A549 (cell line): ENCODE measurements around the gene OR7C1. TPM values are rescaled to one million over a fixed set of nuclear protein-coding genes. Genes with fewer than 3 reads are reported as not detected.

ENCODE experiments used
- ATAC-seq, 2 experiments: fragments of 200-7000 bp in 1 of 2; fragments of >200 bp in 1 of 2; cut with Nextera tagmentation in 1 of 2; cut with Tn5 transposase in 1 of 2; 3 replicates each; pipeline versions ENCODE4 v1.8.0 to v1.9.1; 2018 to 2020; ENCODE audit warnings: mild to moderate bottlenecking in 1 of 2, moderate library complexity in 1 of 2
- CTCF ChIA-PET: fragments of 300-600 bp; sonication (Branson Sonifier 250); formaldehyde crosslinking; extraction: SDS; loops from one replicate; lab custom pipeline; 2021; ENCODE audit warnings: antibody characterized with exemption, inconsistent platforms; lab: Yijun Ruan, JAX
- POLR2A ChIA-PET: fragments of 350-600 bp; formaldehyde crosslinking; extraction: SDS; loops from one replicate; lab custom pipeline; 2021; ENCODE audit warnings: antibody characterized with exemption, inconsistent platforms; lab: Yijun Ruan, JAX
- DNase-seq, 2 experiments: peaks; one replicate each; pipeline versions ENCODE4 v3.0.0 to v3.0.0-alpha.2; 2011 to 2016; ENCODE audit warnings: low read depth in 1 of 2, low spot score in 1 of 2
- FAIRE-seq: peaks from 2 replicates; lab custom pipeline; 2011; peaks lifted over from hg19 to GRCh38; lab: Jason Lieb, UNC
- H3K27ac ChIP-seq, 2 experiments: fragments of >200 bp; sonication (Bioruptor Twin); formaldehyde crosslinking; 3 replicates each; pipeline ENCODE4 v1.5.1; 2016 to 2017
- H3K4me1 ChIP-seq: fragments of >200 bp; sonication (Bioruptor Twin); formaldehyde crosslinking; 3 replicates; pipeline ENCODE4 v1.6.1; 2016
- H3K4me2 ChIP-seq: fragments of >200 bp; sonication (Bioruptor Twin); formaldehyde crosslinking; 3 replicates; pipeline ENCODE4 v1.6.1; 2016
- H3K4me3 ChIP-seq: fragments of >200 bp; sonication (Bioruptor Twin); formaldehyde crosslinking; 3 replicates; pipeline ENCODE4 v1.5.1; 2016
- H3K9me3 ChIP-seq: fragments of >200 bp; sonication (Bioruptor Twin); formaldehyde crosslinking; 3 replicates; pipeline ENCODE4 v1.6.1; 2016
- ATOH8 ChIP-seq: fragments of 250-450 bp; sonication (Bioruptor Pico); IDR thresholded peaks from 2 replicates; pipeline ENCODE4 v1.5.0; 2020; ENCODE audit warnings: low read depth, mild to moderate bottlenecking, moderate library complexity
- EHMT2 ChIP-seq: fragments of 200-600 bp; sonication (generic); IDR thresholded peaks from 2 replicates; pipeline ENCODE4 v1.6.1; 2016; ENCODE audit warnings: antibody characterized with exemption, low read depth, mild to moderate bottlenecking, moderate library complexity
- ELK1 ChIP-seq: fragments of 150-350 bp; IDR thresholded peaks from 2 replicates; pipeline ENCODE4 v1.6.1; 2014; ENCODE audit warnings: low read depth, mild to moderate bottlenecking, low read length
- ESRRA ChIP-seq: fragments of 150-350 bp; IDR thresholded peaks from 2 replicates; pipeline ENCODE4 v1.6.1; 2014; ENCODE audit warnings: mild to moderate bottlenecking, low read length, borderline replicate concordance
- FOSB ChIP-seq: fragments of 250-450 bp; sonication (Bioruptor Pico); IDR thresholded peaks from 2 replicates; pipeline ENCODE4 v1.5.0; 2020; ENCODE audit warnings: mild to moderate bottlenecking, moderate library complexity
- HES2 ChIP-seq: fragments of >200 bp; sonication (Bioruptor Twin); formaldehyde crosslinking; IDR thresholded peaks from 2 replicates; pipeline ENCODE4 v1.6.1; 2016
- HOXB13 ChIP-seq: fragments of 250-450 bp; sonication (Bioruptor Pico); IDR thresholded peaks from 2 replicates; pipeline ENCODE4 v1.5.0; 2020; ENCODE audit warnings: low read depth, mild to moderate bottlenecking, moderate library complexity
- KDM5A ChIP-seq: fragments of 200-600 bp; sonication (generic); IDR thresholded peaks from 2 replicates; pipeline ENCODE4 v1.6.1; 2016; ENCODE audit warnings: antibody characterized with exemption, mild to moderate bottlenecking
- MAZ ChIP-seq: fragments of 150-350 bp; IDR thresholded peaks from 2 replicates; pipeline ENCODE4 v1.6.1; 2014; ENCODE audit warnings: antibody characterized with exemption, low read depth, low read length, borderline replicate concordance
- MYC ChIP-seq: IDR thresholded peaks from 2 replicates; pipeline ENCODE4 v1.6.1; 2012; ENCODE audit warnings: mild to moderate bottlenecking, inconsistent platforms, low read length, improper control_type of control experiment, borderline replicate concordance
- PBX3 ChIP-seq: IDR thresholded peaks from 2 replicates; pipeline ENCODE4 v1.6.1; 2012
- PHF8 ChIP-seq: fragments of 200-600 bp; sonication (generic); IDR thresholded peaks from 2 replicates; pipeline ENCODE4 v1.6.1; 2016; ENCODE audit warnings: low read depth, mild to moderate bottlenecking, antibody characterized with exemption, moderate library complexity, borderline replicate concordance
- RARB ChIP-seq: fragments of 250-450 bp; sonication (Bioruptor Pico); IDR thresholded peaks from 2 replicates; pipeline ENCODE4 v1.8.0; 2021; ENCODE audit warnings: mild to moderate bottlenecking, moderate library complexity
- RCOR1 ChIP-seq: fragments of 150-350 bp; IDR thresholded peaks from 2 replicates; pipeline ENCODE4 v1.6.1; 2014; ENCODE audit warnings: antibody characterized with exemption, low read length, low read depth
- SMC3 ChIP-seq: fragments of >200 bp; sonication (Bioruptor Twin); formaldehyde crosslinking; IDR thresholded peaks from 3 replicates; pipeline ENCODE4 v1.6.1; 2018; ENCODE audit warnings: inconsistent platforms
- ZNF302 ChIP-seq: fragments of 250-450 bp; sonication (Bioruptor Pico); IDR thresholded peaks from 2 replicates; pipeline ENCODE4 v1.9.0; 2021; ENCODE audit warnings: inconsistent platforms, mild to moderate bottlenecking, moderate library complexity
- ZSCAN20 ChIP-seq: fragments of 250-450 bp; sonication (Bioruptor Pico); IDR thresholded peaks from 2 replicates; pipeline ENCODE4 v1.8.0; 2022; ENCODE audit warnings: mild to moderate bottlenecking, moderate library complexity
- WGBS: methylation state at CpG from one replicate; pipeline ENCODE4 v1.1.6; 2017; ENCODE audit errors: missing lambda C conversion rate; 5-methylcytosine and 5-hydroxymethylcytosine counted together
- polyA plus RNA-seq, 4 experiments: library from polyadenylated mRNA; depleted of rRNA in 3 of 4; stranded (reverse); fragments of >200 nt; fragmentation: RNase III in 1 of 4; extraction: RNeasy Plus Mini Kit Qiagen cat#74134 plus additional on column Dnase treatment in 1 of 4; gene quantifications; 2 replicates in 3 of 4; 3 replicates in 1 of 4; pipeline ENCODE4 v1.2.3, GENCODE V29; 2011 to 2017
- TF ChIP-seq, protein P1 (sequence below): fragments of 250-450 bp; sonication (Bioruptor Pico); IDR thresholded peaks from 2 replicates; pipeline ENCODE4 v1.5.0; 2021; ENCODE audit warnings: mild to moderate bottlenecking, moderate library complexity, borderline replicate concordance
- TF ChIP-seq, protein P2 (sequence below): fragments of >200 bp; sonication (Bioruptor Twin); formaldehyde crosslinking; IDR thresholded peaks from 3 replicates; pipeline ENCODE4 v1.5.1; 2016

The OR7C1 gene
- polyA plus RNA-seq, 2 of the 4 experiments (the other 2 are of a cell fraction) = not detected

- ATAC-seq (no peak), FAIRE-seq (no peak), DNase-seq (no peak)
- TF ChIP-seq, protein P1, sequence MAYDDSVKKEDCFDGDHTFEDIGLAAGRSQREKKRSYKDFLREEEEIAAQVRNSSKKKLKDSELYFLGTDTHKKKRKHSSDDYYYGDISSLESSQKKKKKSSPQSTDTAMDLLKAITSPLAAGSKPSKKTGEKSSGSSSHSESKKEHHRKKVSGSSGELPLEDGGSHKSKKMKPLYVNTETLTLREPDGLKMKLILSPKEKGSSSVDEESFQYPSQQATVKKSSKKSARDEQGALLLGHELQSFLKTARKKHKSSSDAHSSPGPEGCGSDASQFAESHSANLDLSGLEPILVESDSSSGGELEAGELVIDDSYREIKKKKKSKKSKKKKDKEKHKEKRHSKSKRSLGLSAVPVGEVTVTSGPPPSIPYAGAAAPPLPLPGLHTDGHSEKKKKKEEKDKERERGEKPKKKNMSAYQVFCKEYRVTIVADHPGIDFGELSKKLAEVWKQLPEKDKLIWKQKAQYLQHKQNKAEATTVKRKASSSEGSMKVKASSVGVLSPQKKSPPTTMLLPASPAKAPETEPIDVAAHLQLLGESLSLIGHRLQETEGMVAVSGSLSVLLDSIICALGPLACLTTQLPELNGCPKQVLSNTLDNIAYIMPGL (CRISPR knock-in tag) = no peak
- TF ChIP-seq HES2 (no peak), RARB (no peak), RCOR1 (no peak), FOSB (CRISPR knock-in tag) (no peak), ELK1 (no peak), KDM5A (no peak), PBX3 (no peak)
- Histone ChIP-seq H3K4me1 (no peaks in the 10 kb centered on the region), H3K27ac (no peak overlapping the region), H3K4me3 (no peak overlapping the region), H3K4me2 (no peak overlapping the region), H3K9me3 (0 out of 3 replicates have a peak, but pooled peaks cover 3% of the 10 kb centered on the region)
- WGBS = 38% methylated on average over 2 of the region's 2 CpGs
- ChIA-PET CTCF (no interaction called here), POLR2A (no interaction called here)
These were observed 8.2 kb upstream of the OR7C1 start for GRCh38 chr19:14843169-14843568.

- DNase-seq (no peak), FAIRE-seq (no peak), ATAC-seq (no peak)
- no peak overlapping the region for H3K4me2 ChIP-seq
- H3K27ac ChIP-seq = no peak overlapping the region
- ChIA-PET POLR2A (no interaction called here), CTCF (no interaction called here)
- no peak overlapping the region for H3K4me3 ChIP-seq
- H3K9me3 ChIP-seq = 0 out of 3 replicates have a peak, but pooled peaks cover 3% of the 10 kb centered on the region
- H3K4me1 ChIP-seq = no peaks in the 10 kb centered on the region
- no peak for TF ChIP-seq PHF8
- TF ChIP-seq ZNF302 = no peak
- TF ChIP-seq FOSB (CRISPR knock-in tag) = no peak
- TF ChIP-seq EHMT2 = no peak
- TF ChIP-seq MYC = no peak
- no peak for TF ChIP-seq ATOH8 (CRISPR knock-in tag)
- TF ChIP-seq, protein P2, sequence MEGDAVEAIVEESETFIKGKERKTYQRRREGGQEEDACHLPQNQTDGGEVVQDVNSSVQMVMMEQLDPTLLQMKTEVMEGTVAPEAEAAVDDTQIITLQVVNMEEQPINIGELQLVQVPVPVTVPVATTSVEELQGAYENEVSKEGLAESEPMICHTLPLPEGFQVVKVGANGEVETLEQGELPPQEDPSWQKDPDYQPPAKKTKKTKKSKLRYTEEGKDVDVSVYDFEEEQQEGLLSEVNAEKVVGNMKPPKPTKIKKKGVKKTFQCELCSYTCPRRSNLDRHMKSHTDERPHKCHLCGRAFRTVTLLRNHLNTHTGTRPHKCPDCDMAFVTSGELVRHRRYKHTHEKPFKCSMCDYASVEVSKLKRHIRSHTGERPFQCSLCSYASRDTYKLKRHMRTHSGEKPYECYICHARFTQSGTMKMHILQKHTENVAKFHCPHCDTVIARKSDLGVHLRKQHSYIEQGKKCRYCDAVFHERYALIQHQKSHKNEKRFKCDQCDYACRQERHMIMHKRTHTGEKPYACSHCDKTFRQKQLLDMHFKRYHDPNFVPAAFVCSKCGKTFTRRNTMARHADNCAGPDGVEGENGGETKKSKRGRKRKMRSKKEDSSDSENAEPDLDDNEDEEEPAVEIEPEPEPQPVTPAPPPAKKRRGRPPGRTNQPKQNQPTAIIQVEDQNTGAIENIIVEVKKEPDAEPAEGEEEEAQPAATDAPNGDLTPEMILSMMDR = no peak
- TF ChIP-seq ESRRA = no peak
- no peak for TF ChIP-seq SMC3
- no peak for TF ChIP-seq MAZ
- no peak for TF ChIP-seq ZSCAN20 (CRISPR knock-in tag)
- TF ChIP-seq HOXB13 (CRISPR knock-in tag) = no peak
- TF ChIP-seq KDM5A = no peak
- TF ChIP-seq, protein P1 (CRISPR knock-in tag) = no peak
- WGBS = 5% methylated on average over 1 of the region's 1 CpG
These were observed 5.2 kb upstream of the OR7C1 start for GRCh38 chr19:14840206-14840605.
